Muscle of leg (tissue), 11 donors: Measurements from ENCODE around the gene NCOA1. TPM values are rescaled to one million over a fixed set of nuclear protein-coding genes. Genes with fewer than 3 reads are reported as not detected.

Experiments
- DNase-seq: peaks from one replicate; pipeline ENCODE4 v3.0.0; 2013
- H3K27ac ChIP-seq: one replicate; pipeline ENCODE4 v1.5.1; 2013; ENCODE audit warnings: mild to moderate bottlenecking, low read length, control low read depth
- H3K27me3 ChIP-seq: one replicate; pipeline ENCODE4 v1.6.1; 2013; ENCODE audit warnings: low read length; ENCODE audit not compliant: control insufficient read depth, insufficient read depth
- H3K36me3 ChIP-seq: one replicate; pipeline ENCODE4 v1.6.1; 2013; ENCODE audit warnings: low read length; ENCODE audit not compliant: control insufficient read depth, insufficient read depth
- H3K4me1 ChIP-seq: one replicate; pipeline ENCODE4 v1.6.1; 2013; ENCODE audit warnings: low read length; ENCODE audit not compliant: control insufficient read depth, insufficient read depth
- H3K4me3 ChIP-seq: one replicate; pipeline ENCODE4 v1.5.1; 2013; ENCODE audit warnings: low read length, control low read depth
- H3K9me3 ChIP-seq: replicated peaks from 2 replicates; pipeline ENCODE4 v1.6.1; 2013; ENCODE audit warnings: low read depth, low read length; ENCODE audit not compliant: control insufficient read depth
- WGBS: methylation state at CpG from one replicate; pipeline ENCODE4 v1.1.5; 2013; ENCODE audit warnings: missing lambda C conversion rate; ENCODE audit not compliant: insufficient coverage; 5-methylcytosine and 5-hydroxymethylcytosine counted together
- polyA plus RNA-seq, 8 donors: library from polyadenylated mRNA; unstranded; fragments of 120-200 nt; gene quantifications; one replicate each; pipeline versions ENCODE4 v1.2.1 to v1.2.3, GENCODE V29; 2013; ENCODE audit warnings: inconsistent platforms in 1 of 8, low replicate concordance in 1 of 8; ENCODE audit not compliant: insufficient read length in 8 of 8, insufficient read depth in 1 of 8
- total RNA-seq: library from RNA; stranded (reverse); fragments of 120-200 nt; gene quantifications from one replicate; pipeline ENCODE4 v1.2.4, GENCODE V29; 2013

Gene NCOA1
- total and polyA plus RNA-seq, 9 donors: 69.6 to 106 (median 89.6) TPM

DNA sequence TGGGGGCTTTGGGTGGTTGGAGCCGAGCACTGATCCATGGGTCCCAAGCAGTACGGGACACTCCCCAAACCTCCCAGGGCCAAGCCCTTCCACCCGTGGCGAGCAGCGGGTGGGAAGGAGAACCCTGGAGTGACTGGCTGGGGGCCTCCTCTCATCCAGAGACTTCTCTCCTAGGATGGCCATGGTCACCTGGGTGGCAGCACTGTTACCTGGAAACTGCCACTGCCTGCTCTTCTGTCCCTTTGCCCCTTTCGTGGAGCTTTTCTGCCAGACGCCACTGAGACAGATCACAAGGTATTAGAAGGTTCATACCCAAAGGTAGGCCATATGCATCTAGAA is 329.1 kb downstream of the NCOA1 start:
- peaks cover 9% of the 10 kb centered on the region for H3K4me1 ChIP-seq
- H3K4me3 ChIP-seq: no peak overlapping the region
- H3K9me3 ChIP-seq: no peaks in the 10 kb centered on the region
- no peaks in the 10 kb centered on the region for H3K27me3 ChIP-seq
- H3K27ac ChIP-seq: no peak overlapping the region
- no peak for DNase-seq
- peaks cover 74% of the 10 kb centered on the region for H3K36me3 ChIP-seq
- 83% methylated on average over 5 of the region's 7 CpGs for WGBS

Other genes starting within 250 kb of the NCOA1 start
- 18.3 TPM for gene ITSN2, start 130.7 kb upstream of the NCOA1 start, total RNA-seq
- 10 to 100 TPM; 15.6 to 23.7 (median 16.9) TPM for gene ITSN2, start 130.7 kb upstream of the NCOA1 start, polyA plus RNA-seq